ENCODE data around the gene TSSK3. TPM values are rescaled to one million over a fixed set of nuclear protein-coding genes. Genes with fewer than 3 reads are reported as not detected.

TSSK3 gene
- total RNA-seq, 1 experiment from 2014 or later = 4.3 TPM

GRCh38 chr1:32361674-32362473 lies 465 bp upstream of the TSSK3 start:
- no TSS peak for BruUV-seq (replicated peaks)
- Histone ChIP-seq H3K27ac (ENCODE audit: low read depth, low read length, poor library complexity, severe bottlenecking) (no peak overlapping the region), H3K36me3 (ENCODE audit: insufficient read depth, low read length, poor library complexity, severe bottlenecking) (peaks cover 13% of the 10 kb centered on the region), H3K9me3 (ENCODE audit: low read depth, low read length, poor library complexity, severe bottlenecking) (no peaks in the 10 kb centered on the region), H3K4me1 (ENCODE audit: insufficient read depth, low read length, poor library complexity, severe bottlenecking) (peaks cover 9% of the 10 kb centered on the region), H3K27me3 (replicated peaks; ENCODE audit: insufficient read depth, low read depth, low read length, poor library complexity) (no peaks in the 10 kb centered on the region), H3K4me3 (ENCODE audit: low read depth, low read length, poor library complexity, severe bottlenecking) (peak overlapping the region; percentile 49)
- intact Hi-C loops (cut with micrococcal nuclease; ENCODE audit: unreplicated experiment) = no loop called here
- DNase-seq (ENCODE audit: low spot score) = peak; percentile 30
- ChIA-PET POLR2A (ENCODE audit: low non-redundant PET) (no interaction called here), CTCF (no interaction called here)
- TF ChIP-seq EZH2 (IDR thresholded peaks at IDR 0.05; ENCODE audit: borderline replicate concordance, low read depth, low read length, poor library complexity, severe bottlenecking) = no peak
- peak; percentile 46 for TF ChIP-seq CTCF (conservative IDR thresholded peaks at IDR 0.05; ENCODE audit: low read depth, low read length)

- H3K9me3 ChIP-seq (ENCODE audit: low read depth, low read length, poor library complexity, severe bottlenecking) = no peaks in the 10 kb centered on the region
- H3K27ac ChIP-seq (ENCODE audit: low read depth, low read length, poor library complexity, severe bottlenecking) = no peak overlapping the region
- CTCF ChIA-PET = no interaction called here
- peaks cover 27% of the 10 kb centered on the region for H3K36me3 ChIP-seq (ENCODE audit: insufficient read depth, low read length, poor library complexity, severe bottlenecking)
- POLR2A ChIA-PET (ENCODE audit: low non-redundant PET) = interaction anchor here (0.6 kb wide), 1 partner anchor 36 kb away, joined by 3 read pairs; no protein-coding TSS in a partner anchor
- peaks cover 9% of the 10 kb centered on the region for H3K4me1 ChIP-seq (ENCODE audit: insufficient read depth, low read length, poor library complexity, severe bottlenecking)
- DNase-seq (ENCODE audit: low spot score) = no peak
- intact Hi-C loops (cut with micrococcal nuclease; ENCODE audit: unreplicated experiment) = no loop called here
- no peak overlapping the region for H3K4me3 ChIP-seq (ENCODE audit: low read depth, low read length, poor library complexity, severe bottlenecking)
- TF ChIP-seq EZH2 (IDR thresholded peaks at IDR 0.05; ENCODE audit: borderline replicate concordance, low read depth, low read length, poor library complexity, severe bottlenecking) = no peak
- no peak for TF ChIP-seq CTCF (conservative IDR thresholded peaks at IDR 0.05; ENCODE audit: low read depth, low read length)
- BruUV-seq (replicated peaks) = no TSS peak
- no peaks in the 10 kb centered on the region for H3K27me3 ChIP-seq (replicated peaks; ENCODE audit: insufficient read depth, low read depth, low read length, poor library complexity)
Observed at GRCh38 chr1:32363713-32364112, 1.4 kb downstream of the TSSK3 start.

- no TSS peak for BruUV-seq (replicated peaks)
- Histone ChIP-seq H3K9me3 (ENCODE audit: low read depth, low read length, poor library complexity, severe bottlenecking) (no peaks in the 10 kb centered on the region), H3K4me3 (ENCODE audit: low read depth, low read length, poor library complexity, severe bottlenecking) (no peak overlapping the region), H3K36me3 (ENCODE audit: insufficient read depth, low read length, poor library complexity, severe bottlenecking) (peaks cover 32% of the 10 kb centered on the region), H3K27ac (ENCODE audit: low read depth, low read length, poor library complexity, severe bottlenecking) (no peak overlapping the region), H3K27me3 (replicated peaks; ENCODE audit: insufficient read depth, low read depth, low read length, poor library complexity) (no peaks in the 10 kb centered on the region), H3K4me1 (ENCODE audit: insufficient read depth, low read length, poor library complexity, severe bottlenecking) (peaks cover 9% of the 10 kb centered on the region)
- ChIA-PET POLR2A (ENCODE audit: low non-redundant PET) (interaction anchor here (0.6 kb wide), 1 partner anchor 9 kb away, joined by 14 read pairs; no protein-coding TSS in a partner anchor), CTCF (no interaction called here)
- intact Hi-C loops (cut with micrococcal nuclease; ENCODE audit: unreplicated experiment) = no loop called here
- TF ChIP-seq CTCF (conservative IDR thresholded peaks at IDR 0.05; ENCODE audit: low read depth, low read length) (no peak), EZH2 (IDR thresholded peaks at IDR 0.05; ENCODE audit: borderline replicate concordance, low read depth, low read length, poor library complexity, severe bottlenecking) (no peak)
- DNase-seq (ENCODE audit: low spot score) = no peak
Observed at GRCh38 chr1:32364836-32365235, 2.5 kb downstream of the TSSK3 start.
